GM12878 (cell line): Measurements from ENCODE around the gene HSD17B1. TPM values are rescaled to one million over a fixed set of nuclear protein-coding genes. Genes with fewer than 3 reads are reported as not detected.

Source experiments
- BACH1 ChIP-seq: fragments of 450-650 bp; IDR thresholded peaks from 2 replicates; pipeline ENCODE4 v1.6.1; 2017; ENCODE audit warnings: mild to moderate bottlenecking, borderline replicate concordance
- CBX3 ChIP-seq: fragments of 200-600 bp; sonication (generic); IDR thresholded peaks from 2 replicates; pipeline ENCODE4 v1.6.1; 2016; ENCODE audit warnings: low read depth, borderline replicate concordance
- CREM ChIP-seq: IDR thresholded peaks from 2 replicates; pipeline ENCODE4 v1.6.1; 2014; ENCODE audit warnings: antibody characterized with exemption, low read depth
- GATAD2B ChIP-seq: fragments of 450-650 bp; conservative IDR thresholded peaks from 2 replicates; pipeline ENCODE4 v1.6.1; 2017; ENCODE audit warnings: low read depth, mild to moderate bottlenecking, moderate library complexity
- HCFC1 ChIP-seq: fragments of 150-350 bp; IDR thresholded peaks from 2 replicates; pipeline ENCODE4 v1.6.1; 2014; ENCODE audit warnings: low read length
- HDAC6 ChIP-seq: fragments of 200-600 bp; sonication (generic); IDR thresholded peaks from one replicate; pipeline ENCODE4 v1.8.0; 2017; ENCODE audit warnings: antibody characterized with exemption; ENCODE audit not compliant: unreplicated experiment
- HDGF ChIP-seq: fragments of 450-650 bp; IDR thresholded peaks from 2 replicates; pipeline ENCODE4 v1.6.1; 2016; ENCODE audit warnings: antibody characterized with exemption
- IKZF1 ChIP-seq: fragments of 450-650 bp; conservative IDR thresholded peaks from 2 replicates; pipeline ENCODE4 v1.6.1; 2017; ENCODE audit warnings: antibody characterized with exemption, mild to moderate bottlenecking
- KAT2A ChIP-seq: conservative IDR thresholded peaks from 2 replicates; pipeline ENCODE4 v1.6.1; 2011; ENCODE audit warnings: low read depth, low read length; ENCODE audit not compliant: control insufficient read depth
- MTA3 ChIP-seq: IDR thresholded peaks from 2 replicates; pipeline ENCODE4 v1.6.1; 2012; ENCODE audit warnings: low read length, inconsistent platforms, borderline replicate concordance
- NFYA ChIP-seq: IDR thresholded peaks from 2 replicates; pipeline ENCODE4 v1.6.1; 2011; ENCODE audit warnings: low read depth, mild to moderate bottlenecking, low read length, improper control_type of control experiment, borderline replicate concordance
- NR2C2 ChIP-seq: IDR thresholded peaks from 2 replicates; pipeline ENCODE4 v1.6.1; 2011; ENCODE audit warnings: borderline replicate concordance, low read depth; ENCODE audit not compliant: control insufficient read depth, insufficient read length
- PAX5 ChIP-seq: IDR thresholded peaks from 2 replicates; pipeline ENCODE4 v1.6.1; 2011; ENCODE audit warnings: low read depth, low read length, borderline replicate concordance
- POLR2A ChIP-seq: IDR thresholded peaks from 2 replicates; pipeline ENCODE4 v1.6.1; 2011; ENCODE audit warnings: low read depth, mild to moderate bottlenecking, low read length
- SREBF2 ChIP-seq: IDR thresholded peaks from 2 replicates; pipeline ENCODE4 v1.6.1; 2012; ENCODE audit warnings: mild to moderate bottlenecking, low read length
- STAT1 ChIP-seq: fragments of 450-650 bp; conservative IDR thresholded peaks from 2 replicates; pipeline ENCODE4 v1.6.1; 2014; ENCODE audit warnings: antibody characterized with exemption, mild to moderate bottlenecking
- STAT3 ChIP-seq: IDR thresholded peaks from 2 replicates; pipeline ENCODE4 v1.6.1; 2011; ENCODE audit warnings: low read depth, low read length, improper control_type of control experiment
- SUZ12 ChIP-seq: fragments of 200-600 bp; sonication (generic); IDR thresholded peaks from one replicate; pipeline ENCODE4 v1.6.1; 2018; ENCODE audit warnings: antibody characterized with exemption, mild to moderate bottlenecking; ENCODE audit not compliant: unreplicated experiment
- TAF1 ChIP-seq: IDR thresholded peaks from 2 replicates; pipeline ENCODE4 v1.6.1; 2011; ENCODE audit warnings: mild to moderate bottlenecking, low read depth, low read length, borderline replicate concordance
- ZNF217 ChIP-seq: fragments of 450-650 bp; IDR thresholded peaks from 2 replicates; pipeline ENCODE4 v1.6.1; 2017; ENCODE audit warnings: antibody characterized with exemption, mild to moderate bottlenecking
- ZNF274 ChIP-seq: IDR thresholded peaks from one replicate; pipeline ENCODE4 v1.8.0; 2011; ENCODE audit not compliant: insufficient read length, insufficient read depth
- ZNF384 ChIP-seq: IDR thresholded peaks from 2 replicates; pipeline ENCODE4 v1.6.1; 2012; ENCODE audit warnings: low read depth, mild to moderate bottlenecking, low read length, improper control_type of control experiment, borderline replicate concordance
- ZSCAN29 ChIP-seq: fragments of 450-650 bp; IDR thresholded peaks from 2 replicates; pipeline ENCODE4 v1.6.1; 2017; ENCODE audit warnings: mild to moderate bottlenecking, moderate library complexity
- polyA plus RNA-seq, 11 experiments: library from polyadenylated mRNA; depleted of rRNA in 4 of 11; unstranded in 6 of 11; stranded (reverse) in 5 of 11; fragments of >200 nt; fragmentation: Nextera tagmentation in 4 of 11; fragmentation: Illumina TruSeq in 1 of 11; extraction: Ambion mirVana in 4 of 11; extraction: Trizol in 1 of 11; gene quantifications; 1 replicate in 1 of 11; 2 replicates in 10 of 11; pipeline versions ENCODE4 v1.2.1 to v1.2.3, GENCODE V29; 2011 to 2016; ENCODE audit warnings: inconsistent platforms in 2 of 11, missing spikeins in 2 of 11, low read depth in 1 of 11
- total RNA-seq, 4 experiments: library from RNA; depleted of rRNA in 3 of 4; stranded (reverse); fragments of >200 nt in 3 of 4; fragmentation: Illumina TruSeq in 1 of 4; extraction: Trizol in 1 of 4; gene quantifications; 2 replicates each; pipeline versions ENCODE4 v1.2.1 to v1.2.3, GENCODE V29; 2013 to 2021
- TF ChIP-seq, protein P1 (sequence below): fragments of 150-350 bp; IDR thresholded peaks from 2 replicates; pipeline ENCODE4 v1.6.1; 2014; ENCODE audit warnings: mild to moderate bottlenecking, low read depth, low read length
- TF ChIP-seq, protein P2 (sequence below): fragments of 450-650 bp; formaldehyde crosslinking; IDR thresholded peaks from 2 replicates; pipeline ENCODE4 v1.4.0; 2020; ENCODE audit warnings: mild to moderate bottlenecking, moderate library complexity

Gene HSD17B1
- total and polyA plus RNA-seq, 10 of the 15 experiments (the other 5 are each of a cell fraction or from before 2014, with no cell fraction given) = 0.15 to 1.1 (median 0.42) TPM

DNA sequence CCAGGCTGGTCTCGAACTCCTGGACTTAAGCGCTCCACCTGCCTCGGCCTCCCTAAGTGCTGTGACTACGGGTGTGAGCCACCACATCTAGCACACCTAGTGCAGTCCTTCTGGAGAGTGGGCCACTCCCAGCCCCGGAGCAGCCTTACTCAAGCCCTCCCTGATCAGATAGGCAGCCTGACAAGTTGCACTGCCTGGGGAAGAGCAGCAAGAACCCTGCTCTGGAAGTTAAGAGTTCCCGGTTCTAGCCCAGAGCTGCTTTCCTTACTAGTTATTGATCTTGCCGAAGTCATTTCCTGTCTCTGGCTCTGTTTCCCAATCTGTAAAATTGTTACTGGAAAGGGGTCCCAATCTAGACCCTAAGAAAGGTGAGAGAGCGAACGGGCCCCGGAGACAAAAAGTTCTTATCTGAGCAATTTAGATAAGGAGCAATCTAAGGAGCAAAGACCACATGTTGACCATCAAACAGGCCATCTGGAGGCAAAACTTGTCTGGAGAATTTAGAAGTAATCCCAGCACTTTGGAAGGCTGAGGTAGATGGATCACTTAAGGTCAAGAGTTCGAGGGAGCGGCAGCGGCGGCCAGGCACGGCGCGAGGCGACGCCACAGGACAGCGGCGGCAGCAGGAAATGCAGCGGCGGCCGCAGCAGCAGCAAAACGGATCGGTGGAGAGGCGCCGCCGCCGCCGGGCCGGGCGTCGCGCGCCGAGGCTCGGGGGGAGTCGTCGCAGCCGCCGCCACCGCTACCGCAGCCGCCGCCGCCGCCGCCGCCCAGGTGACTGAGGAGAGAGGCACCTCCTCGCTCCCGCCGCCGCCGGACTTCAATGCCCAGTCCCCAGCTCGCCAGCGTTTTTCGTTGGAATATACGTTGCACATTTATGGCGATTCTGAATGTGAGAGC lies 21.0 kb upstream of the HSD17B1 start (continued):
- TF ChIP-seq, protein P1, sequence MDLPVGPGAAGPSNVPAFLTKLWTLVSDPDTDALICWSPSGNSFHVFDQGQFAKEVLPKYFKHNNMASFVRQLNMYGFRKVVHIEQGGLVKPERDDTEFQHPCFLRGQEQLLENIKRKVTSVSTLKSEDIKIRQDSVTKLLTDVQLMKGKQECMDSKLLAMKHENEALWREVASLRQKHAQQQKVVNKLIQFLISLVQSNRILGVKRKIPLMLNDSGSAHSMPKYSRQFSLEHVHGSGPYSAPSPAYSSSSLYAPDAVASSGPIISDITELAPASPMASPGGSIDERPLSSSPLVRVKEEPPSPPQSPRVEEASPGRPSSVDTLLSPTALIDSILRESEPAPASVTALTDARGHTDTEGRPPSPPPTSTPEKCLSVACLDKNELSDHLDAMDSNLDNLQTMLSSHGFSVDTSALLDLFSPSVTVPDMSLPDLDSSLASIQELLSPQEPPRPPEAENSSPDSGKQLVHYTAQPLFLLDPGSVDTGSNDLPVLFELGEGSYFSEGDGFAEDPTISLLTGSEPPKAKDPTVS = no peak
- TF ChIP-seq ZNF274 (no peak), HCFC1 (no peak), PAX5 (no peak), NR2C2 (no peak), GATAD2B (peak; percentile 87), KAT2A (no peak), STAT1 (0 out of 2 replicates have a peak, but pooled peaks have one; percentile 29), SREBF2 (no peak), ZNF217 (0 out of 2 replicates have a peak, but pooled peaks have one; percentile 63), ZSCAN29 (peak; percentile 75), HDGF (no peak), TAF1 (no peak), IKZF1 (peak; percentile 81), ZNF384 (no peak), STAT3 (no peak), HDAC6 (no peak), CBX3 (no peak), BACH1 (peak; percentile 68; the same call in 1 of the 2 replicates), MTA3 (no peak), POLR2A (peak; percentile 52; the same call in 1 of the 2 replicates), CREM (0 out of 2 replicates have a peak, but pooled peaks have one; percentile 31), NFYA (no peak), SUZ12 (no peak)
- TF ChIP-seq, protein P2, sequence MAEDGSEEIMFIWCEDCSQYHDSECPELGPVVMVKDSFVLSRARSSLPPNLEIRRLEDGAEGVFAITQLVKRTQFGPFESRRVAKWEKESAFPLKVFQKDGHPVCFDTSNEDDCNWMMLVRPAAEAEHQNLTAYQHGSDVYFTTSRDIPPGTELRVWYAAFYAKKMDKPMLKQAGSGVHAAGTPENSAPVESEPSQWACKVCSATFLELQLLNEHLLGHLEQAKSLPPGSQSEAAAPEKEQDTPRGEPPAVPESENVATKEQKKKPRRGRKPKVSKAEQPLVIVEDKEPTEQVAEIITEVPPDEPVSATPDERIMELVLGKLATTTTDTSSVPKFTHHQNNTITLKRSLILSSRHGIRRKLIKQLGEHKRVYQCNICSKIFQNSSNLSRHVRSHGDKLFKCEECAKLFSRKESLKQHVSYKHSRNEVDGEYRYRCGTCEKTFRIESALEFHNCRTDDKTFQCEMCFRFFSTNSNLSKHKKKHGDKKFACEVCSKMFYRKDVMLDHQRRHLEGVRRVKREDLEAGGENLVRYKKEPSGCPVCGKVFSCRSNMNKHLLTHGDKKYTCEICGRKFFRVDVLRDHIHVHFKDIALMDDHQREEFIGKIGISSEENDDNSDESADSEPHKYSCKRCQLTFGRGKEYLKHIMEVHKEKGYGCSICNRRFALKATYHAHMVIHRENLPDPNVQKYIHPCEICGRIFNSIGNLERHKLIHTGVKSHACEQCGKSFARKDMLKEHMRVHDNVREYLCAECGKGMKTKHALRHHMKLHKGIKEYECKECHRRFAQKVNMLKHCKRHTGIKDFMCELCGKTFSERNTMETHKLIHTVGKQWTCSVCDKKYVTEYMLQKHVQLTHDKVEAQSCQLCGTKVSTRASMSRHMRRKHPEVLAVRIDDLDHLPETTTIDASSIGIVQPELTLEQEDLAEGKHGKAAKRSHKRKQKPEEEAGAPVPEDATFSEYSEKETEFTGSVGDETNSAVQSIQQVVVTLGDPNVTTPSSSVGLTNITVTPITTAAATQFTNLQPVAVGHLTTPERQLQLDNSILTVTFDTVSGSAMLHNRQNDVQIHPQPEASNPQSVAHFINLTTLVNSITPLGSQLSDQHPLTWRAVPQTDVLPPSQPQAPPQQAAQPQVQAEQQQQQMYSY (CRISPR knock-in tag) = no peak
